Liver (tissue), 6 donors: ENCODE data around the gene MVP. TPM values are rescaled to one million over a fixed set of nuclear protein-coding genes. Genes with fewer than 3 reads are reported as not detected.

ENCODE experiments used
- EGR1 ChIP-seq, 2 donors: IDR thresholded peaks; 2 replicates each; pipeline ENCODE4 v1.6.1; 2016 to 2018; ENCODE audit warnings: antibody characterized with exemption in 2 of 2, low read depth in 2 of 2
- FOXA1 ChIP-seq: IDR thresholded peaks from 2 replicates; pipeline ENCODE4 v1.6.1; 2016; ENCODE audit warnings: antibody characterized with exemption
- HNF4A ChIP-seq, 2 donors: conservative IDR thresholded peaks; 2 replicates each; pipeline ENCODE4 v1.6.1; 2016; ENCODE audit warnings: antibody characterized with exemption in 2 of 2, mild to moderate bottlenecking in 2 of 2
- RAD21 ChIP-seq, 2 donors: IDR thresholded peaks; 2 replicates each; pipeline ENCODE4 v1.6.1; 2016; ENCODE audit warnings: antibody characterized with exemption in 2 of 2, mild to moderate bottlenecking in 2 of 2
- YY1 ChIP-seq: IDR thresholded peaks from 2 replicates; pipeline ENCODE4 v1.6.1; 2016; ENCODE audit warnings: antibody characterized with exemption, mild to moderate bottlenecking
- ZBTB33 ChIP-seq: IDR thresholded peaks from 2 replicates; pipeline ENCODE4 v1.6.1; 2016; ENCODE audit warnings: antibody characterized with exemption
- polyA plus RNA-seq, 2 donors: library from polyadenylated mRNA; stranded (reverse) in 1 of 2; unstranded in 1 of 2; fragments of 200-250 nt in 1 of 2; fragments of >200 nt in 1 of 2; fragmentation: Nextera tagmentation in 1 of 2; extraction: Ambion mirVana in 1 of 2; gene quantifications; one replicate each; pipeline versions ENCODE4 v1.2.1 to v1.2.3, GENCODE V29; 2013 to 2015
- small RNA-seq: library from RNA; depleted of rRNA; stranded (forward); fragments of <200 nt; gene quantifications from one replicate; pipeline ENCODE3, GENCODE V24; 2014
- total RNA-seq, 2 donors: library from RNA; depleted of rRNA; stranded (reverse); fragments of >200 nt; gene quantifications; one replicate each; pipeline ENCODE4 v1.2.3, GENCODE V29; 2014
- donor health status: healthy.
- donor health status: healthy.
- donor health status: healthy.

MVP gene
- total and polyA plus RNA-seq, 4 donors: 30.7 to 78.4 (median 50.7) TPM

- no peak for TF ChIP-seq ZBTB33
- no peak for TF ChIP-seq HNF4A (conservative IDR thresholded peaks at IDR 0.05)
- no peak for TF ChIP-seq FOXA1
- no peak for TF ChIP-seq RAD21 (IDR thresholded peaks at IDR 0.05)
- no peak for TF ChIP-seq YY1
- no peak for TF ChIP-seq EGR1 (IDR thresholded peaks at IDR 0.05; ENCODE audit: low read depth in 2 of 2)
These were observed 77.1 kb downstream of the MVP start (continued) for GRCh38 chr16:29897333-29897732.

Small RNAs within 50 kb of the gene (small RNA-seq; reads per million reads assigned to genes)
- gene AC009133.6: not detected
- gene AC120114.4: not detected

Other genes with a start within 250 kb of the MVP start
- 10 to 100 TPM in 1 of 2 donors, under 1 TPM in 1; 0.92 to 31.2 TPM for gene SPN, start 157.2 kb upstream of the MVP start, total RNA-seq
- gene SPN, start 157.2 kb upstream of the MVP start, polyA plus RNA-seq: under 1 TPM; 0.85 to 0.90 TPM
- 10 to 100 TPM; 79.4 to 81.7 TPM for gene QPRT, start 141.3 kb upstream of the MVP start, total RNA-seq
- 100 to 1,000 TPM; 119 to 143 TPM for gene QPRT, start 141.3 kb upstream of the MVP start, polyA plus RNA-seq
- 1 to 10 TPM; 1.3 to 2.4 TPM for gene C16orf54, start 74.5 kb upstream of the MVP start, total RNA-seq
- under 1 TPM; 0.38 to 0.42 TPM for gene C16orf54, start 74.5 kb upstream of the MVP start, polyA plus RNA-seq
- 1 to 10 TPM in 1 of 2 donors, under 1 TPM in 1; 0.19 to 2.7 TPM for gene ZG16, start 42.2 kb upstream of the MVP start, total RNA-seq
- 1 to 10 TPM in 1 of 2 donors, under 1 TPM in 1; 0.68 to 2.8 TPM for gene ZG16, start 42.2 kb upstream of the MVP start, polyA plus RNA-seq
- 10 to 100 TPM; 15.0 to 80.1 TPM for gene KIF22, start 29.7 kb upstream of the MVP start, total RNA-seq
- 10 to 100 TPM; 39.9 to 58.7 TPM for gene KIF22, start 29.7 kb upstream of the MVP start, polyA plus RNA-seq
- gene MAZ, start 13.9 kb upstream of the MVP start, total RNA-seq: 100 to 1,000 TPM in 1 of 2 donors, 10 to 100 TPM in 1; 28.4 to 272 TPM
- gene MAZ, start 13.9 kb upstream of the MVP start, polyA plus RNA-seq: 10 to 100 TPM; 16.0 to 61.7 TPM
- under 1 TPM; 0.09 to 0.59 TPM for gene PRRT2, start 8.3 kb upstream of the MVP start, total RNA-seq
- gene PRRT2, start 8.3 kb upstream of the MVP start, polyA plus RNA-seq: under 1 TPM; 0.16 to 0.28 TPM
- gene PAGR1, start 4.3 kb upstream of the MVP start, total RNA-seq: 10 to 100 TPM; 11.1 to 16.9 TPM
- gene PAGR1, start 4.3 kb upstream of the MVP start, polyA plus RNA-seq: 10 to 100 TPM in 1 of 2 donors, 1 to 10 TPM in 1; 7.3 to 18.7 TPM
- 10 to 100 TPM; 31.4 to 38.7 TPM for gene CDIPT, start 42.8 kb downstream of the MVP start, total RNA-seq
- gene CDIPT, start 42.8 kb downstream of the MVP start, polyA plus RNA-seq: 100 to 1,000 TPM in 1 of 2 donors, 10 to 100 TPM in 1; 38.1 to 102 TPM
- gene SEZ6L2, start 79.1 kb downstream of the MVP start, total RNA-seq: under 1 TPM; 0.25 to 0.37 TPM
- under 1 TPM; 0.24 to 0.35 TPM for gene SEZ6L2, start 79.1 kb downstream of the MVP start, polyA plus RNA-seq
- under 1 TPM in 1 of 2 donors, not detected in 1; 0.25 TPM for gene ASPHD1, start 80.0 kb downstream of the MVP start, total RNA-seq
- gene ASPHD1, start 80.0 kb downstream of the MVP start, polyA plus RNA-seq: under 1 TPM in 1 of 2 donors, not detected in 1; 0.28 TPM
- 10 to 100 TPM in 1 of 2 donors, 1 to 10 TPM in 1; 3.1 to 13.1 TPM for gene KCTD13, start 105.8 kb downstream of the MVP start, total RNA-seq
- gene KCTD13, start 105.8 kb downstream of the MVP start, polyA plus RNA-seq: 1 to 10 TPM; 2.7 to 4.4 TPM
- gene TMEM219, start 141.6 kb downstream of the MVP start, total RNA-seq: 10 to 100 TPM; 25.5 to 29.6 TPM
- 10 to 100 TPM; 64.1 to 75.9 TPM for gene TMEM219, start 141.6 kb downstream of the MVP start, polyA plus RNA-seq
- gene TAOK2, start 153.4 kb downstream of the MVP start, total RNA-seq: 10 to 100 TPM; 19.0 to 27.9 TPM
- gene TAOK2, start 153.4 kb downstream of the MVP start, polyA plus RNA-seq: 10 to 100 TPM in 1 of 2 donors, 1 to 10 TPM in 1; 2.2 to 12.9 TPM
- gene HIRIP3, start 175.2 kb downstream of the MVP start, total RNA-seq: 10 to 100 TPM in 1 of 2 donors, 1 to 10 TPM in 1; 9.2 to 10.5 TPM
- 1 to 10 TPM; 5.7 to 9.0 TPM for gene HIRIP3, start 175.2 kb downstream of the MVP start, polyA plus RNA-seq
- gene INO80E, start 175.8 kb downstream of the MVP start, total RNA-seq: 10 to 100 TPM; 11.7 to 24.8 TPM
- gene INO80E, start 175.8 kb downstream of the MVP start, polyA plus RNA-seq: 10 to 100 TPM in 1 of 2 donors, 1 to 10 TPM in 1; 8.0 to 22.8 TPM
- gene DOC2A, start 190.6 kb downstream of the MVP start, total RNA-seq: under 1 TPM in 1 of 2 donors, not detected in 1; 0.17 TPM
- gene DOC2A, start 190.6 kb downstream of the MVP start, polyA plus RNA-seq: under 1 TPM; 0.09 to 0.22 TPM
- not detected for gene C16orf92, start 202.7 kb downstream of the MVP start, total RNA-seq
- gene C16orf92, start 202.7 kb downstream of the MVP start, polyA plus RNA-seq: not detected
- gene TLCD3B, start 210.8 kb downstream of the MVP start, total RNA-seq: under 1 TPM in 1 of 2 donors, not detected in 1; 0.65 TPM
- gene TLCD3B, start 210.8 kb downstream of the MVP start, polyA plus RNA-seq: under 1 TPM in 1 of 2 donors, not detected in 1; 0.05 TPM
- gene ALDOA, start 245.3 kb downstream of the MVP start, total RNA-seq: 10 to 100 TPM; 96.8 to 99.3 TPM
- gene ALDOA, start 245.3 kb downstream of the MVP start, polyA plus RNA-seq: 100 to 1,000 TPM; 142 to 251 TPM